Measurements from ENCODE around the gene SP100.

SP100 gene

DNA sequence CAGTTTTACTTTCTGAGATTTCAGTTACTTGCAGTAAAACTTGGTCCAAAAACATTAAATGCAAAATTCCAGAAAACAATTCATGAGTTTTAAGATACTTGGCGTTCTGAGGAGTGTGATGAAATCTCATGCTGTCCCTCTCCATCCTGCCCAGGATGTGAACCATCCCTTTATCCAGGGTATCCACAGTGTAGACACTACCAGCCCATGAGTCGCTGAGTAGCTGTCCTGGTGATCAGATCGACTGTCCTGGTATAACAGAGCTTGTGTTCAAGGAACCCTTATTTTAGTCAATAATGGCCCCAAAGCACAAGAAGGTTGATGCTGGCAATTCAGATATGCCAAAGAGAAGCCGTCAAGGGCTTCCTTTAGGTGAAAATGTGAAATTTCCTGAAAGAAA, 3.2 kb downstream of the SP100 start (continued):
- TF ChIP-seq, protein P1, sequence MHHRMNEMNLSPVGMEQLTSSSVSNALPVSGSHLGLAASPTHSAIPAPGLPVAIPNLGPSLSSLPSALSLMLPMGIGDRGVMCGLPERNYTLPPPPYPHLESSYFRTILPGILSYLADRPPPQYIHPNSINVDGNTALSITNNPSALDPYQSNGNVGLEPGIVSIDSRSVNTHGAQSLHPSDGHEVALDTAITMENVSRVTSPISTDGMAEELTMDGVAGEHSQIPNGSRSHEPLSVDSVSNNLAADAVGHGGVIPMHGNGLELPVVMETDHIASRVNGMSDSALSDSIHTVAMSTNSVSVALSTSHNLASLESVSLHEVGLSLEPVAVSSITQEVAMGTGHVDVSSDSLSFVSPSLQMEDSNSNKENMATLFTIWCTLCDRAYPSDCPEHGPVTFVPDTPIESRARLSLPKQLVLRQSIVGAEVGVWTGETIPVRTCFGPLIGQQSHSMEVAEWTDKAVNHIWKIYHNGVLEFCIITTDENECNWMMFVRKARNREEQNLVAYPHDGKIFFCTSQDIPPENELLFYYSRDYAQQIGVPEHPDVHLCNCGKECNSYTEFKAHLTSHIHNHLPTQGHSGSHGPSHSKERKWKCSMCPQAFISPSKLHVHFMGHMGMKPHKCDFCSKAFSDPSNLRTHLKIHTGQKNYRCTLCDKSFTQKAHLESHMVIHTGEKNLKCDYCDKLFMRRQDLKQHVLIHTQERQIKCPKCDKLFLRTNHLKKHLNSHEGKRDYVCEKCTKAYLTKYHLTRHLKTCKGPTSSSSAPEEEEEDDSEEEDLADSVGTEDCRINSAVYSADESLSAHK (tag by site-specific recombination; IDR thresholded peaks at IDR 0.05), result no peak
- TF ChIP-seq ZNF223 (tag by site-specific recombination; IDR thresholded peaks at IDR 0.05) (no peak), ZNF280C (tag by site-specific recombination; IDR thresholded peaks at IDR 0.05) (no peak), PBX3 (CRISPR knock-in tag; IDR thresholded peaks at IDR 0.05) (no peak), ZNF600 (tag by site-specific recombination; IDR thresholded peaks at IDR 0.05) (no peak), ZNF777 (tag by site-specific recombination; IDR thresholded peaks at IDR 0.05; ENCODE audit: borderline replicate concordance) (no peak), ZNF830 (tag by site-specific recombination; IDR thresholded peaks at IDR 0.05; ENCODE audit: low read depth) (no peak)

GRCh38 chr2:230422149-230422548, 6.1 kb downstream of the SP100 start:
- Histone ChIP-seq H3K36me3 (ENCODE audit: control insufficient read depth in 2 of 2, insufficient read depth in 1 of 2, low read length in 2 of 2) (no peaks in the 10 kb centered on the region), H3K27ac (ENCODE audit: extremely low read depth, low read depth, low read length) (no peak overlapping the region), H3K4me3 (ENCODE audit: low read depth, low read length) (no peak overlapping the region), H3K9me3 (ENCODE audit: control insufficient read depth, insufficient read depth, low read depth, low read length) (no peaks in the 10 kb centered on the region), H3K4me1 (ENCODE audit: control insufficient read depth, insufficient read depth, low read length) (no peaks in the 10 kb centered on the region)
- CTCF ChIA-PET, result interaction anchor here (0.7 to 0.8 kb wide), 2 partner anchors 73 to 476 kb away, joined by 3 read pairs; no protein-coding TSS in a partner anchor
- TF ChIP-seq ZNF155 (tag by site-specific recombination; IDR thresholded peaks at IDR 0.05) (no peak), ZFP69B (tag by site-specific recombination; IDR thresholded peaks at IDR 0.05) (no peak), ZNF140 (tag by site-specific recombination; IDR thresholded peaks at IDR 0.05) (no peak), ZNF585B (tag by site-specific recombination; IDR thresholded peaks at IDR 0.05) (no peak), ZNF560 (tag by site-specific recombination; IDR thresholded peaks at IDR 0.05; ENCODE audit: borderline replicate concordance) (no peak), ZNF426 (tag by site-specific recombination; IDR thresholded peaks at IDR 0.05) (no peak), ZNF48 (tag by site-specific recombination; IDR thresholded peaks at IDR 0.05) (no peak), ZNF548 (tag by site-specific recombination; IDR thresholded peaks at IDR 0.05) (no peak), KLF16 (tag by site-specific recombination; IDR thresholded peaks at IDR 0.05) (no peak), ZNF324 (tag by site-specific recombination; IDR thresholded peaks at IDR 0.05) (no peak), ZFHX2 (tag by site-specific recombination; conservative IDR thresholded peaks at IDR 0.05) (no peak), YY1 (tag by site-specific recombination; IDR thresholded peaks at IDR 0.05) (no peak)
- TF ChIP-seq, protein P2, sequence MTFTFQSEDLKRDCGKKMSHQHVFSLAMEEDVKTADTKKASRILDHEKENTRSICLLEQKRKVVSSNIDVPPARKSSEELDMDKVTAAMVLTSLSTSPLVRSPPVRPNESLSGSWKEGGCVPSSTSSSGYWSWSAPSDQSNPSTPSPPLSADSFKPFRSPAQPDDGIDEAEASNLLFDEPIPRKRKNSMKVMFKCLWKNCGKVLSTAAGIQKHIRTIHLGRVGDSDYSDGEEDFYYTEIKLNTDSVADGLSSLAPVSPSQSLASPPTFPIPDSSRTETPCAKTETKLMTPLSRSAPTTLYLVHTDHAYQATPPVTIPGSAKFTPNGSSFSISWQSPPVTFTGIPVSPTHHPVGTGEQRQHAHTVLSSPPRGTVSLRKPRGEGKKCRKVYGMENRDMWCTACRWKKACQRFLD (tag by site-specific recombination; IDR thresholded peaks at IDR 0.05), result no peak
- TF ChIP-seq, protein P3, sequence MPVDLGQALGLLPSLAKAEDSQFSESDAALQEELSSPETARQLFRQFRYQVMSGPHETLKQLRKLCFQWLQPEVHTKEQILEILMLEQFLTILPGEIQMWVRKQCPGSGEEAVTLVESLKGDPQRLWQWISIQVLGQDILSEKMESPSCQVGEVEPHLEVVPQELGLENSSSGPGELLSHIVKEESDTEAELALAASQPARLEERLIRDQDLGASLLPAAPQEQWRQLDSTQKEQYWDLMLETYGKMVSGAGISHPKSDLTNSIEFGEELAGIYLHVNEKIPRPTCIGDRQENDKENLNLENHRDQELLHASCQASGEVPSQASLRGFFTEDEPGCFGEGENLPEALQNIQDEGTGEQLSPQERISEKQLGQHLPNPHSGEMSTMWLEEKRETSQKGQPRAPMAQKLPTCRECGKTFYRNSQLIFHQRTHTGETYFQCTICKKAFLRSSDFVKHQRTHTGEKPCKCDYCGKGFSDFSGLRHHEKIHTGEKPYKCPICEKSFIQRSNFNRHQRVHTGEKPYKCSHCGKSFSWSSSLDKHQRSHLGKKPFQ (tag by site-specific recombination; IDR thresholded peaks at IDR 0.05), result no peak
- TF ChIP-seq, protein P4, sequence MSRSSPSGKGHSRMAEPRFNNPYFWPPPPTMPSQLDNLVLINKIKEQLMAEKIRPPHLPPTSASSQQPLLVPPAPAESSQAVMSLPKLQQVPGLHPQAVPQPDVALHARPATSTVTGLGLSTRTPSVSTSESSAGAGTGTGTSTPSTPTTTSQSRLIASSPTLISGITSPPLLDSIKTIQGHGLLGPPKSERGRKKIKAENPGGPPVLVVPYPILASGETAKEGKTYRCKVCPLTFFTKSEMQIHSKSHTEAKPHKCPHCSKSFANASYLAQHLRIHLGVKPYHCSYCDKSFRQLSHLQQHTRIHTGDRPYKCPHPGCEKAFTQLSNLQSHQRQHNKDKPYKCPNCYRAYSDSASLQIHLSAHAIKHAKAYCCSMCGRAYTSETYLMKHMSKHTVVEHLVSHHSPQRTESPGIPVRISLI (tag by site-specific recombination; IDR thresholded peaks at IDR 0.05), result no peak
- POLR2A ChIA-PET, result no interaction called here

Measured in HEK293 (cell line).